Thoracic aorta (tissue), 2 donors: ENCODE measurements around the gene RNASE12. TPM values are rescaled to one million over a fixed set of nuclear protein-coding genes. Genes with fewer than 3 reads are reported as not detected.

Experiments
- ATAC-seq: fragments of 150-250 bp; one replicate; pipeline ENCODE4 v1.8.0; 2017; ENCODE audit warnings: low read depth; ENCODE audit not compliant: insufficient number of reproducible peaks, low FRiP score
- DNase-seq: peaks from one replicate; pipeline ENCODE4 v3.0.0-alpha.2; 2020; ENCODE audit warnings: low spot score
- H3K27ac ChIP-seq, 2 donors: fragments of 200-600 bp; sonication (generic); 1 replicate in 1 of 2; 2 replicates in 1 of 2; pipeline ENCODE4 v1.5.1; 2016; ENCODE audit warnings: mild to moderate bottlenecking in 2 of 2, moderate library complexity in 2 of 2
- H3K27me3 ChIP-seq: fragments of 200-600 bp; sonication (generic); replicated peaks from 2 replicates; pipeline ENCODE4 v1.6.0; 2016; ENCODE audit warnings: mild to moderate bottlenecking; ENCODE audit not compliant: insufficient read depth
- H3K36me3 ChIP-seq: fragments of 200-600 bp; sonication (generic); one replicate; pipeline ENCODE4 v1.5.1; 2016
- H3K4me1 ChIP-seq, 2 donors: fragments of 200-600 bp; sonication (generic); 1 replicate in 1 of 2; 2 replicates in 1 of 2; pipeline versions ENCODE4 v1.5.1 to v1.6.0; 2016; ENCODE audit warnings: low read depth in 2 of 2, mild to moderate bottlenecking in 1 of 2; ENCODE audit not compliant: control insufficient read depth in 1 of 2
- H3K4me3 ChIP-seq: fragments of 200-600 bp; sonication (generic); 2 replicates; pipeline ENCODE4 v1.5.1; 2016; ENCODE audit warnings: mild to moderate bottlenecking
- H3K9me3 ChIP-seq: fragments of 200-600 bp; sonication (generic); 2 replicates; pipeline ENCODE4 v1.5.1; 2016
- CTCF ChIP-seq: fragments of 200-600 bp; sonication (generic); IDR thresholded peaks from one replicate; pipeline ENCODE4 v1.5.1; 2019; ENCODE audit warnings: antibody characterized with exemption
- total RNA-seq, 2 donors: library from RNA; depleted of rRNA; stranded (reverse); fragments of >200 nt; gene quantifications; one replicate each; pipeline versions ENCODE4 v1.1.0 to v1.2.3, GENCODE V29; 2016

Gene RNASE12
- total RNA-seq, 2 donors from 2014 or later, result not detected

- Histone ChIP-seq H3K9me3 (no peaks in the 10 kb centered on the region), H3K4me3 (peak overlapping the region; percentile 81), H3K4me1 (peaks cover 0 to 18% of the 10 kb centered on the region in 2 donors), H3K27me3 (no peaks in the 10 kb centered on the region), H3K27ac (peak overlapping the region; percentile 48 to 66), H3K36me3 (no peaks in the 10 kb centered on the region)
- TF ChIP-seq CTCF, result peak; percentile 86
- no peak for DNase-seq
- ATAC-seq, result peak; percentile 44
These were observed 18.2 kb upstream of the RNASE12 start for GRCh38 chr14:20609215-20610001.

- no peak for TF ChIP-seq CTCF
- Histone ChIP-seq H3K27me3 (no peaks in the 10 kb centered on the region), H3K9me3 (no peaks in the 10 kb centered on the region), H3K27ac (no peak overlapping the region), H3K36me3 (no peaks in the 10 kb centered on the region), H3K4me1 (peaks cover 0 to 14% of the 10 kb centered on the region in 2 donors), H3K4me3 (no peak overlapping the region)
- DNase-seq, result no peak
- no peak for ATAC-seq
These were observed 17.4 kb upstream of the RNASE12 start for GRCh38 chr14:20608383-20609110.

- Histone ChIP-seq H3K36me3 (no peaks in the 10 kb centered on the region), H3K4me1 (peaks cover 0 to 14% of the 10 kb centered on the region in 2 donors), H3K27ac (no peak overlapping the region), H3K9me3 (no peaks in the 10 kb centered on the region), H3K4me3 (no peak overlapping the region), H3K27me3 (no peaks in the 10 kb centered on the region)
- TF ChIP-seq CTCF, result no peak
- DNase-seq (no peak), ATAC-seq (no peak)
These were observed 16.4 kb upstream of the RNASE12 start for GRCh38 chr14:20607617-20608016.

- Histone ChIP-seq H3K9me3 (no peaks in the 10 kb centered on the region), H3K4me3 (no peak overlapping the region), H3K4me1 (peaks cover 0 to 14% of the 10 kb centered on the region in 2 donors), H3K36me3 (no peaks in the 10 kb centered on the region), H3K27me3 (no peaks in the 10 kb centered on the region), H3K27ac (no peak overlapping the region)
- TF ChIP-seq CTCF, result no peak
- DNase-seq (no peak), ATAC-seq (no peak)
These were observed 15.7 kb upstream of the RNASE12 start for GRCh38 chr14:20606902-20607242.

GRCh38 chr14:20606190-20606901 lies 15.2 kb upstream of the RNASE12 start:
- H3K36me3 ChIP-seq, result no peaks in the 10 kb centered on the region
- no peak overlapping the region for H3K4me3 ChIP-seq
- TF ChIP-seq CTCF, result peak; percentile 12
- H3K27me3 ChIP-seq, result no peaks in the 10 kb centered on the region
- H3K4me1 ChIP-seq, result peaks cover 0 to 14% of the 10 kb centered on the region in 2 donors
- H3K27ac ChIP-seq, result no peak overlapping the region
- H3K9me3 ChIP-seq, result no peaks in the 10 kb centered on the region
- DNase-seq (no peak), ATAC-seq (no peak)
